ENCODE measurements around the gene TRAF1. TPM values are rescaled to one million over a fixed set of nuclear protein-coding genes. Genes with fewer than 3 reads are reported as not detected.

TRAF1 gene
- total and polyA plus RNA-seq, 8 donors, result 1.3 to 8.1 (median 2.4) TPM

DNA sequence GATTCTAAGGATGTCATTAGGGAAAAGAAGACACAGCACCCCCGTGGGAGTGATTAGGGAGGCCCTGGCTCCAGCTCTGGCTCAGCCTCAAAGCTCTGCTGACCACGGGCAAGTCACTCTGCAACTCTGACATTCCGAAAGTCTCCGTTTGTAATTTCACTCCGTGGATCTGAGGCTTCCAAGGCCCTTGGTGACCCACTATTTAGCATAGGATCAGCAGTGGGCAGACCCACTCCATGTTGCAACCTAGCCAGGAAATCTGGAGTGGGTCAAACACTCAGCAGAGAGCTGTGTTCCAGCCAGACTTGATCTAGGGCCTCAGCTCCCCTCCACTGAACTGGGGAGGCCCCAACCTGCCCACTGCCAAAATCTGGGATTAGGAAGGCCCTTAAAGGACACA, 61.4 kb downstream of the TRAF1 start:
- peaks cover 0 to 3% (median 0%) of the 10 kb centered on the region in 3 donors for H3K4me1 ChIP-seq
- H3K4me3 ChIP-seq, result no peak overlapping the region
- H3K27me3 ChIP-seq, result no peaks in the 10 kb centered on the region
- no peak overlapping the region for H3K27ac ChIP-seq
- intact Hi-C loops (cut with DNase I), result no loop called here
- H3K36me3 ChIP-seq, result no peaks in the 10 kb centered on the region
- WGBS, 2 donors, result 88 to 90% methylated on average over 5 of the region's 5 CpGs
- H3K9me3 ChIP-seq, result no peaks in the 10 kb centered on the region
- DNase-seq (no peak), ATAC-seq (no peak), FAIRE-seq (no peak)
- TF ChIP-seq CTCF (IDR thresholded peaks at IDR 0.05), result no peak

DNA sequence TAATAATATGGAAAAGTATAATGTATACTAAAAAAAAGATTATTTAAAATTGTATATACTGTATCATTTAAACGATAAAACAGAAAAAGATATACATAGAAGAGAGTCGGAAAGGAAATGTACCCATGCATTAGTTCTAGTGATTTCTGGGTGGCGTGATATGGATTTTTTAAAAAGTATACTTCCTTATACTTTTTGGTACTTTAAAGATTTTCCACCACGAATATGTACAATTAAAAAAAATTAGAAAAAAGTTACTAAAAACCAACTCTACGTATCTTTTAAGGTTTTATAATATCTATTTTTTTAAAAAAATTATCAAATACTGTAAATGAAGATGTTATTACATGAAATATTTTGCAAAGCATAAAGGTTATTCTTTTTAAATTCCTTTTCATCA, 61.9 kb downstream of the TRAF1 start:
- 90 to 95% methylated on average over 5 of the region's 5 CpGs for WGBS, 2 donors
- intact Hi-C loops (cut with DNase I), result no loop called here

DNA sequence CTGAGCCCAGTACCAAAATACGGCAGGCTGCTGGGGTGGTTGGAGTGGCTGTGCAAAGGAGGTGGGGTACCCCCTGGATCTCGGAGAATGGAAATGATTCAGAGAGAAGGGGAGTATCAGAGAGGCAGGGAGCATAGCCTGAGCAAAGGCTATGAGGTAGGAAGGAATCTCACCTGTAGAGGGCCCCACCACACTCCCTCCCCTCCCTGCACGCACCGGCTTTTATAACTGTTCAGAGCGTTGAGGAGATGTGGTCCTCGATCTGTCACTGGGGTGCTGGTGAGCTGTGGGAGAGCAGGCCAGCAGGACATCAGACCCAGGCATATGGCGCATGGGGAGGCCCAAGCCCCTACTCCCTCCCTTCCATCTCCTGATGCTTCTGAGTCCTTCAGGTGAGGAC, 62.8 kb downstream of the TRAF1 start:
- intact Hi-C loops (cut with DNase I), result no loop called here
- Histone ChIP-seq H3K4me3 (no peak overlapping the region), H3K9me3 (no peaks in the 10 kb centered on the region), H3K27ac (no peak overlapping the region), H3K27me3 (no peaks in the 10 kb centered on the region), H3K36me3 (no peaks in the 10 kb centered on the region), H3K4me1 (peaks cover 0 to 3% (median 0%) of the 10 kb centered on the region in 3 donors)
- no peak for FAIRE-seq
- TF ChIP-seq CTCF (IDR thresholded peaks at IDR 0.05), result no peak
- WGBS, 2 donors, result 93 to 95% methylated on average over 7 of the region's 7 CpGs
- no peak for ATAC-seq
- no peak for DNase-seq

More for the DNA sequence above, 61.9 kb downstream of the TRAF1 start:
- H3K36me3 ChIP-seq, result no peaks in the 10 kb centered on the region
- ATAC-seq (no peak), DNase-seq (no peak), FAIRE-seq (no peak)
- H3K27ac ChIP-seq, result no peak overlapping the region
- no peak overlapping the region for H3K4me3 ChIP-seq
- no peak for TF ChIP-seq CTCF (IDR thresholded peaks at IDR 0.05)
- H3K9me3 ChIP-seq, result no peaks in the 10 kb centered on the region
- H3K4me1 ChIP-seq, result peaks cover 0 to 3% (median 0%) of the 10 kb centered on the region in 3 donors
- H3K27me3 ChIP-seq, result no peaks in the 10 kb centered on the region

DNA sequence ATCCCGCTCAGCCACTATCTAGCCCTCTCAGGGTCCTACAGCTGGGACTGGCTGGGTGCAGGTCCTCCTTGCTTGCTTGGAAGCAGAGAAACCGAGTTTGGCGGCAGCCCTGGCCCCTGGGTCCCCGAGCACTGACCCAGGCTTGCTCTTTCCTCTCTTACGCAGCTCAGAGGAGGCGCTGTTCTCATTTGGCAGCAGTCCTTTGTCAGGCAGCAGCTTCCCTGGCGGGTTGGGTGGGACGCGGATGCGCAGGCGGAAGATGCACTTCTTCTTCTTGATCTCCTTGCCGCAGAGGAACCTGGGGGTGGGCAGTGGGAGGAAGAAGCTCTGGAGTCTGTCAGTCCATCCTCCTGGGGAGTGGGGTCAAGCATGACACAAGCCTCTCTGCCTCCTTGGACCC, 64.1 kb downstream of the TRAF1 start:
- 92 to 97% methylated on average over 12 of the region's 12 CpGs for WGBS, 2 donors
- DNase-seq, result no peak
- intact Hi-C loops (cut with DNase I), result no loop called here
- Histone ChIP-seq H3K4me3 (no peak overlapping the region), H3K27ac (no peak overlapping the region), H3K27me3 (no peaks in the 10 kb centered on the region), H3K9me3 (no peaks in the 10 kb centered on the region), H3K36me3 (no peaks in the 10 kb centered on the region), H3K4me1 (peaks cover 0 to 1% (median 0%) of the 10 kb centered on the region in 3 donors)
- FAIRE-seq, result no peak
- TF ChIP-seq CTCF (IDR thresholded peaks at IDR 0.05), result no peak
- ATAC-seq, result no peak

DNA sequence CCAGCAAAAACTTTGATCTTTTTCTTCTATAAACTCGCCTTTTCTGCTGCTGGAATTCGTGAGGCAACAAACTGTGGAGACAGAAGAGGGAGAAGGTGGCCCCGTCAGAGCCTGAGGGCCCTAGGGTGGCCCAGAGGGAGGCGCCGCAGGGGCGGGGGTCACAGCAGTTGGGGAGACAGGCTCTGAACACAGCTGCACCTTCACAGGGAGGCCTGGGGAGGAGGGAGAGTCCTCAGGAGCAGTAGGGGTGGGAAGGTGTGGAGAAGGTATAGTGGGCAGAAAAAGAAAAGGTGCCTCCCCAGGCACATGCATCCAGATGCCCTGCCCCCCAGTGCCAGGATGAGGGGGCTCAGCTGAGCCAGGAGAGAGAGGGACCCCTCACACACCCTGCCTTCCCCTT, 64.7 kb downstream of the TRAF1 start:
- intact Hi-C loops (cut with DNase I), result no loop called here
- no peaks in the 10 kb centered on the region for H3K9me3 ChIP-seq
- H3K27me3 ChIP-seq, result no peaks in the 10 kb centered on the region
- ATAC-seq (no peak), DNase-seq (no peak), FAIRE-seq (no peak)
- TF ChIP-seq CTCF (IDR thresholded peaks at IDR 0.05), result no peak
- no peak overlapping the region for H3K4me3 ChIP-seq
- H3K4me1 ChIP-seq, result peaks cover 0 to 3% (median 0%) of the 10 kb centered on the region in 3 donors
- H3K36me3 ChIP-seq, result no peaks in the 10 kb centered on the region
- H3K27ac ChIP-seq, result no peak overlapping the region
- 93 to 95% methylated on average over 6 of the region's 6 CpGs for WGBS, 2 donors

All from pancreas (tissue), 10 donors.